HepG2 (cell line): ENCODE data around the gene RNU5B-1. TPM values are rescaled to one million over a fixed set of nuclear protein-coding genes. Genes with fewer than 3 reads are reported as not detected.
A peak's percentile ranks its signal among the peaks of the same experiment; 100 is the strongest.
"Not testable (repeated sequence)": the region's sequence is repeated elsewhere in the genome, so short reads cannot be mapped to it uniquely, and the experiment has no call there.

Experiments used
- ATAC-seq: fragments of 200-7000 bp; cut with Tn5 transposase; 3 replicates; pipeline ENCODE4 v1.9.1; 2020; ENCODE audit warnings: mild to moderate bottlenecking, moderate library complexity
- BruUV-seq: library from RNA; stranded (reverse); fragments of 400-500 nt; replicated peaks from 2 replicates; lab custom pipeline; 2021; lab: Mats Ljungman, UMichigan
- CTCF ChIA-PET: fragments of 300-600 bp; formaldehyde crosslinking; extraction: SDS; loops from one replicate; lab custom pipeline; 2021; ENCODE audit warnings: low total read pairs, inconsistent platforms, low intra/inter-chr PET ratio; lab: Yijun Ruan, JAX
- POLR2A ChIA-PET: fragments of 350-600 bp; sonication (Branson Sonifier 250); formaldehyde crosslinking; loops from one replicate; lab custom pipeline; 2020; ENCODE audit warnings: antibody characterized with exemption, inconsistent platforms; lab: Yijun Ruan, JAX
- DNase-seq: peaks from one replicate; pipeline ENCODE4 v3.0.0-alpha.2; 2015; ENCODE audit warnings: low spot score
- FAIRE-seq: peaks from 3 replicates; lab custom pipeline; 2011; peaks lifted over from hg19 to GRCh38; lab: Jason Lieb, UNC
- H2AFZ ChIP-seq: one replicate; pipeline ENCODE4 v1.6.1; 2011; ENCODE audit warnings: low read length, inconsistent platforms
- H3K27ac ChIP-seq: fragments of 300-600 bp; 3 replicates; pipeline ENCODE4 v1.8.0; 2011; ENCODE audit warnings: mixed run types, mild to moderate bottlenecking, mixed read lengths, low read length, inconsistent platforms; ENCODE audit not compliant: insufficient read depth; ENCODE audit errors: extremely low read length
- H3K27me3 ChIP-seq, 2 experiments: fragments of 200-600 bp in 1 of 2; 2 replicates in 1 of 2; 3 replicates in 1 of 2; pipeline versions ENCODE4 v1.6.0 to v1.8.0; 2011; ENCODE audit warnings: low read length in 2 of 2, mild to moderate bottlenecking in 2 of 2, moderate library complexity in 2 of 2, inconsistent platforms in 1 of 2; ENCODE audit not compliant: insufficient read depth in 2 of 2, control insufficient read depth in 1 of 2
- H3K36me3 ChIP-seq, 2 experiments: fragments of 200-600 bp in 1 of 2; replicated peaks in 1 of 2; 2 replicates in 1 of 2; 3 replicates in 1 of 2; pipeline versions ENCODE4 v1.5.1 to v1.8.0; 2011; ENCODE audit warnings: low read length in 2 of 2, inconsistent platforms in 1 of 2; ENCODE audit not compliant: insufficient read depth in 2 of 2, control insufficient read depth in 1 of 2
- H3K4me1 ChIP-seq: 2 replicates; pipeline ENCODE4 v1.5.1; 2012; ENCODE audit warnings: low read length, inconsistent platforms; ENCODE audit not compliant: insufficient read depth
- H3K4me2 ChIP-seq: 2 replicates; pipeline ENCODE4 v1.6.0; 2011; ENCODE audit warnings: low read depth, low read length, inconsistent platforms
- H3K4me3 ChIP-seq, 3 experiments: fragments of 200-600 bp in 1 of 3; sonication (generic), shearing (Covaris generic) in 1 of 3; replicated peaks in 1 of 3; 2 replicates each; pipeline ENCODE4 v1.5.1; 2011 to 2016; ENCODE audit warnings: low read length in 3 of 3, inconsistent platforms in 2 of 3, low read depth in 2 of 3, mild to moderate bottlenecking in 2 of 3, control low read depth in 1 of 3, mixed read lengths in 1 of 3; ENCODE audit not compliant: insufficient read depth in 1 of 3
- H3K79me2 ChIP-seq: one replicate; pipeline ENCODE4 v1.6.1; 2011; ENCODE audit warnings: low read length, inconsistent platforms; ENCODE audit not compliant: insufficient read depth
- H3K9ac ChIP-seq: 2 replicates; pipeline ENCODE4 v1.6.0; 2011; ENCODE audit warnings: mild to moderate bottlenecking, low read depth, low read length, inconsistent platforms; ENCODE audit not compliant: insufficient read depth
- H3K9me3 ChIP-seq: 2 replicates; pipeline ENCODE4 v1.5.1; 2012; ENCODE audit warnings: mild to moderate bottlenecking, low read length
- H4K20me1 ChIP-seq: 2 replicates; pipeline ENCODE4 v1.6.0; 2011; ENCODE audit warnings: inconsistent platforms, mild to moderate bottlenecking, low read length, moderate library complexity; ENCODE audit not compliant: insufficient read depth
- DPF2 ChIP-seq: sonication (generic); formaldehyde crosslinking; IDR thresholded peaks from 2 replicates; pipeline ENCODE4 v1.4.0; 2020; ENCODE audit warnings: mild to moderate bottlenecking, low read depth, missing genetic modification reagents, borderline replicate concordance
- FOXP1 ChIP-seq, 2 experiments: fragments of 450-650 bp in 1 of 2; IDR thresholded peaks; 2 replicates each; pipeline ENCODE4 v1.6.1; 2017 to 2018; ENCODE audit warnings: antibody characterized with exemption in 1 of 2
- ZNF260 ChIP-seq: sonication (generic); formaldehyde crosslinking; IDR thresholded peaks from 2 replicates; pipeline ENCODE4 v1.4.0; 2020; ENCODE audit warnings: missing genetic modification reagents, low read depth, mild to moderate bottlenecking, borderline replicate concordance
- ZNF382 ChIP-seq: sonication (generic); formaldehyde crosslinking; IDR thresholded peaks from 2 replicates; pipeline ENCODE4 v1.5.0; 2020; ENCODE audit warnings: missing genetic modification reagents, mild to moderate bottlenecking, borderline replicate concordance
- ZNF552 ChIP-seq: sonication (generic); formaldehyde crosslinking; IDR thresholded peaks from 2 replicates; pipeline ENCODE4 v1.9.0; 2022; ENCODE audit warnings: missing genetic modification reagents, mild to moderate bottlenecking, borderline replicate concordance
- ZNF629 ChIP-seq: sonication (generic); formaldehyde crosslinking; conservative IDR thresholded peaks from 2 replicates; pipeline ENCODE4 v1.5.0; 2020; ENCODE audit warnings: missing genetic modification reagents
- ZNF780A ChIP-seq: sonication (generic); formaldehyde crosslinking; IDR thresholded peaks from 2 replicates; pipeline ENCODE4 v1.8.0; 2022; ENCODE audit warnings: mild to moderate bottlenecking, missing genetic modification reagents, moderate library complexity
- WGBS: methylation state at CpG from one replicate; pipeline ENCODE4 v1.1.6; 2017; ENCODE audit warnings: low lambda C conversion rate; 5-methylcytosine and 5-hydroxymethylcytosine counted together
- in situ Hi-C: cut with HindIII; loops from 2 replicates; pipeline ENCODE4 v1.10.0; 2017; ENCODE audit warnings: low pct_unique_long_range_greater_than_20kb; ENCODE audit not compliant: extremely low pct_ligation_motif_present
- intact Hi-C: fragments of 100-400 bp; cut with micrococcal nuclease; formaldehyde crosslinking; loops from one replicate; pipeline ENCODE4 v1.10.0; 2022; ENCODE audit not compliant: unreplicated experiment
- polyA plus RNA-seq, 8 experiments: library from polyadenylated mRNA; depleted of rRNA in 3 of 8; stranded (reverse) in 7 of 8; unstranded in 1 of 8; fragments of >200 nt; fragmentation: Illumina TruSeq in 4 of 8; extraction: Trizol in 4 of 8; gene quantifications; 2 replicates each; pipeline versions ENCODE4 v1.2.1 to v1.2.3, GENCODE V29; 2011 to 2016; ENCODE audit warnings: low read depth in 4 of 8, missing spikeins in 1 of 8, mixed read lengths in 1 of 8; ENCODE audit not compliant: insufficient read depth in 1 of 8
- total RNA-seq, 5 experiments: library from RNA; depleted of rRNA; stranded (reverse); fragments of >200 nt; fragmentation: Illumina TruSeq; extraction: Trizol; gene quantifications; 2 replicates each; pipeline ENCODE4 v1.2.3, GENCODE V29; 2016; ENCODE audit warnings: low read depth in 1 of 5

RNU5B-1 gene
- total and polyA plus RNA-seq, 2 of the 13 experiments (the other 11 are each of a cell fraction or from before 2014, with no cell fraction given): 1,646 TPM; not detected in 1

- TF ChIP-seq ZNF552 (no peak), ZNF780A (CRISPR knock-in tag) (no peak), ZNF382 (CRISPR knock-in tag) (no peak), ZNF629 (CRISPR knock-in tag) (peak; percentile 68; the same call in 1 of the 2 replicates), ZNF260 (CRISPR knock-in tag) (no peak), DPF2 (no peak)
- in situ Hi-C loops (no loop called here), intact Hi-C loops (loop anchor here (5.0 kb wide), 1 partner anchor 40 kb away; no protein-coding TSS in a partner anchor)
- Histone ChIP-seq H3K4me2 (no peak overlapping the region), H3K36me3 (peaks cover 5 to 22% of the 10 kb centered on the region in 2 experiments; a peak in 4 of 5 replicates), H3K9ac (no peak overlapping the region), H4K20me1 (0 out of 2 replicates have a peak, but pooled peaks cover 5% of the 10 kb centered on the region), H3K27me3 (no peaks in the 10 kb centered on the region), H3K9me3 (peaks cover 3% of the 10 kb centered on the region; the same call in 1 of the 2 replicates), H2AFZ (no peak overlapping the region), H3K79me2 (peaks cover 25% of the 10 kb centered on the region), H3K4me1 (peaks cover 37% of the 10 kb centered on the region), H3K4me3 (no peak overlapping the region), H3K27ac (no peak overlapping the region)
- ATAC-seq: no peak
- POLR2A ChIA-PET: no interaction called here
- CTCF ChIA-PET: no interaction called here
- BruUV-seq: no TSS peak
- no peak for FAIRE-seq
- no peak for DNase-seq
- 97% methylated on average over 4 of the region's 6 CpGs for WGBS
Observed at GRCh38 chr15:65346856-65347598, 42.5 kb downstream of the RNU5B-1 start.

GRCh38 chr15:65347756-65348155, 43.3 kb downstream of the RNU5B-1 start:
- DNase-seq; ATAC-seq; H3K27me3 ChIP-seq; CTCF ChIA-PET; H3K9ac ChIP-seq; H2AFZ ChIP-seq; H3K4me2 ChIP-seq; BruUV-seq; H3K4me3 ChIP-seq; H3K27ac ChIP-seq; H3K9me3 ChIP-seq; in situ Hi-C loops; FAIRE-seq; POLR2A ChIA-PET; H4K20me1 ChIP-seq; TF ChIP-seq FOXP1 (CRISPR knock-in tag; IDR thresholded peaks at IDR 0.05): not testable (repeated sequence)
- peak; percentile 90 for TF ChIP-seq FOXP1 (IDR thresholded peaks at IDR 0.05)
- Histone ChIP-seq H3K79me2 (peaks cover 22% of the 10 kb centered on the region), H3K4me1 (peaks cover 32% of the 10 kb centered on the region), H3K36me3 (peaks cover 5 to 22% of the 10 kb centered on the region in 2 experiments; a peak in 4 of 5 replicates)
- intact Hi-C loops: loop anchor here (5.0 kb wide), 1 partner anchor 40 kb away; no protein-coding TSS in a partner anchor
- WGBS: 94% methylated on average over 8 of the region's 8 CpGs
